H1 (cell line): Measurements from ENCODE around the gene PPIAL4G. TPM values are rescaled to one million over a fixed set of nuclear protein-coding genes. Genes with fewer than 3 reads are reported as not detected.
"Not testable (repeated sequence)": the region's sequence is repeated elsewhere in the genome, so short reads cannot be mapped to it uniquely, and the experiment has no call there.

Source experiments
- CTCF ChIA-PET: fragments of 300-600 bp; sonication (Branson Sonifier 250); formaldehyde crosslinking; loops from one replicate; lab custom pipeline; 2021; ENCODE audit not compliant: partially characterized antibody; lab: Charles Lee
- POLR2A ChIA-PET: fragments of 300-600 bp; sonication (Branson Sonifier 250); formaldehyde crosslinking; loops from one replicate; lab custom pipeline; 2021; ENCODE audit warnings: inconsistent platforms; ENCODE audit not compliant: partially characterized antibody; lab: Charles Lee
- DNase-seq, 2 experiments: peaks; one replicate each; pipeline versions ENCODE4 v3.0.0 to v3.0.0-alpha.2; 2010 to 2022; ENCODE audit warnings: low spot score in 2 of 2, low read depth in 1 of 2, mixed read lengths in 1 of 2
- FAIRE-seq: peaks from 2 replicates; lab custom pipeline; 2011; peaks lifted over from hg19 to GRCh38; lab: Jason Lieb, UNC
- H2AFZ ChIP-seq: 2 replicates; pipeline ENCODE4 v1.8.1; 2012; ENCODE audit warnings: low read length, inconsistent platforms
- H2AK5ac ChIP-seq: 2 replicates; pipeline ENCODE4 v1.6.1; 2013; ENCODE audit warnings: low read depth, low read length
- H2BK120ac ChIP-seq: replicated peaks from 2 replicates; pipeline ENCODE3; 2013; ENCODE audit warnings: low read depth, low read length, inconsistent platforms
- H2BK12ac ChIP-seq: 2 replicates; pipeline ENCODE4 v1.6.1; 2013; ENCODE audit warnings: low read depth, low read length
- H2BK15ac ChIP-seq: 2 replicates; pipeline ENCODE4 v1.6.1; 2013; ENCODE audit warnings: low read length
- H2BK20ac ChIP-seq: 2 replicates; pipeline ENCODE4 v1.6.1; 2013; ENCODE audit warnings: low read length
- H2BK5ac ChIP-seq: 2 replicates; pipeline ENCODE4 v1.6.1; 2013; ENCODE audit warnings: low read depth, low read length
- H3K14ac ChIP-seq: 2 replicates; pipeline ENCODE4 v1.6.1; 2013; ENCODE audit warnings: inconsistent platforms; ENCODE audit not compliant: insufficient read length
- H3K18ac ChIP-seq: 2 replicates; pipeline ENCODE4 v1.6.1; 2013; ENCODE audit warnings: low read length; ENCODE audit errors: extremely low read depth
- H3K23ac ChIP-seq: 2 replicates; pipeline ENCODE4 v1.6.1; 2013; ENCODE audit warnings: inconsistent platforms; ENCODE audit not compliant: insufficient read length
- H3K23me2 ChIP-seq: 2 replicates; pipeline ENCODE4 v1.6.1; 2013; ENCODE audit warnings: low read depth, low read length
- H3K27ac ChIP-seq: 2 replicates; pipeline ENCODE4 v1.6.1; 2011; ENCODE audit warnings: low read depth, low read length, inconsistent platforms
- H3K27me3 ChIP-seq, 4 experiments: replicated peaks in 1 of 4; 1 replicate in 1 of 4; 2 replicates in 3 of 4; pipeline versions ENCODE4 v1.6.1 to v1.8.1; 2011 to 2013; ENCODE audit warnings: low read length in 3 of 4, mild to moderate bottlenecking in 3 of 4, inconsistent platforms in 2 of 4, mixed read lengths in 2 of 4, moderate library complexity in 1 of 4; ENCODE audit not compliant: control insufficient read depth in 3 of 4, insufficient read depth in 3 of 4; ENCODE audit errors: extremely low read depth in 1 of 4
- H3K36me3 ChIP-seq, 4 experiments: 2 replicates each; pipeline versions ENCODE4 v1.6.1 to v1.8.1; 2011 to 2013; ENCODE audit warnings: mild to moderate bottlenecking in 4 of 4, low read length in 3 of 4, moderate library complexity in 2 of 4, control low read depth in 1 of 4, inconsistent platforms in 1 of 4; ENCODE audit not compliant: insufficient read depth in 4 of 4, control insufficient read depth in 2 of 4
- H3K4ac ChIP-seq: replicated peaks from 2 replicates; pipeline ENCODE3; 2013; ENCODE audit warnings: low read length, low read depth, mixed read lengths, inconsistent platforms; ENCODE audit not compliant: insufficient read length
- H3K4me1 ChIP-seq, 4 experiments: replicated peaks in 1 of 4; 1 replicate in 1 of 4; 2 replicates in 3 of 4; pipeline versions ENCODE4 v1.6.1 to v1.8.1; 2011 to 2013; ENCODE audit warnings: low read length in 3 of 4, inconsistent platforms in 2 of 4, mixed read lengths in 1 of 4; ENCODE audit not compliant: insufficient read depth in 4 of 4, control insufficient read depth in 3 of 4
- H3K4me2 ChIP-seq, 2 experiments: 2 replicates each; pipeline versions ENCODE4 v1.6.1 to v1.8.1; 2011 to 2013; ENCODE audit warnings: low read depth in 2 of 2, low read length in 2 of 2, control low read depth in 1 of 2, inconsistent platforms in 1 of 2, mild to moderate bottlenecking in 1 of 2; ENCODE audit not compliant: insufficient read depth in 1 of 2
- H3K4me3 ChIP-seq, 4 experiments: fragments of 200-600, 300-600 bp in 1 of 4; sonication (generic), shearing (Covaris generic), sonication (Bioruptor Twin) in 1 of 4; 2 replicates each; pipeline versions ENCODE4 v1.5.1 to v1.8.1; 2011 to 2016; ENCODE audit warnings: low read length in 4 of 4, low read depth in 3 of 4, control low read depth in 2 of 4, inconsistent platforms in 2 of 4, mild to moderate bottlenecking in 2 of 4, mixed read lengths in 1 of 4, moderate library complexity in 1 of 4; ENCODE audit not compliant: insufficient read depth in 2 of 4; ENCODE audit errors: extremely low read depth in 1 of 4
- H3K56ac ChIP-seq: replicated peaks from 2 replicates; pipeline ENCODE3; 2013; ENCODE audit warnings: low read depth, mild to moderate bottlenecking, mixed read lengths, low read length, inconsistent platforms; ENCODE audit not compliant: insufficient read length
- H3K79me1 ChIP-seq: 2 replicates; pipeline ENCODE4 v1.6.1; 2013; ENCODE audit warnings: low read depth, low read length, control low read depth
- H3K79me2 ChIP-seq, 2 experiments: 2 replicates each; pipeline versions ENCODE4 v1.6.1 to v1.8.1; 2012 to 2013; ENCODE audit warnings: low read length in 2 of 2, mild to moderate bottlenecking in 2 of 2, inconsistent platforms in 1 of 2; ENCODE audit not compliant: insufficient read depth in 2 of 2, control insufficient read depth in 1 of 2
- H3K9ac ChIP-seq, 4 experiments: replicated peaks in 1 of 4; 1 replicate in 1 of 4; 2 replicates in 3 of 4; pipeline versions ENCODE4 v1.6.1 to v1.8.1; 2011 to 2013; ENCODE audit warnings: low read depth in 3 of 4, low read length in 3 of 4, control low read depth in 2 of 4, mild to moderate bottlenecking in 2 of 4, moderate library complexity in 2 of 4, inconsistent platforms in 1 of 4; ENCODE audit errors: extremely low read depth in 1 of 4
- H3K9me3 ChIP-seq, 2 experiments: 2 replicates each; pipeline versions ENCODE4 v1.6.1 to v1.8.1; 2012 to 2013; ENCODE audit warnings: mild to moderate bottlenecking in 2 of 2, moderate library complexity in 2 of 2, control low read depth in 1 of 2, inconsistent platforms in 1 of 2, low read depth in 1 of 2, low read length in 1 of 2, mixed read lengths in 1 of 2; ENCODE audit not compliant: insufficient read depth in 2 of 2
- H4K20me1 ChIP-seq, 2 experiments: replicated peaks in 1 of 2; 2 replicates each; pipeline versions ENCODE3 to v1.8.1; 2011 to 2013; ENCODE audit warnings: inconsistent platforms in 2 of 2, low read length in 2 of 2, mild to moderate bottlenecking in 1 of 2; ENCODE audit not compliant: insufficient read depth in 2 of 2, control insufficient read depth in 1 of 2
- H4K5ac ChIP-seq: 2 replicates; pipeline ENCODE4 v1.6.1; 2013; ENCODE audit warnings: low read length, low read depth, mixed read lengths, inconsistent platforms; ENCODE audit not compliant: insufficient read length
- H4K8ac ChIP-seq: 2 replicates; pipeline ENCODE4 v1.8.0; 2013; ENCODE audit warnings: mild to moderate bottlenecking, moderate library complexity, low read length, inconsistent platforms; ENCODE audit not compliant: insufficient read depth; ENCODE audit errors: extremely low read depth
- H4K91ac ChIP-seq: replicated peaks from 2 replicates; pipeline ENCODE3; 2013; ENCODE audit warnings: low read length, mixed read lengths, inconsistent platforms; ENCODE audit not compliant: insufficient read length
- ASH2L ChIP-seq: fragments of 200-600, 300-600 bp; sonication (generic); IDR thresholded peaks from one replicate; pipeline ENCODE4 v1.7.1; 2017; ENCODE audit warnings: low read length
- PHF8 ChIP-seq: fragments of 200-600 bp; sonication (generic); conservative IDR thresholded peaks from 2 replicates; pipeline ENCODE4 v1.7.1; 2012; ENCODE audit warnings: low read depth, mild to moderate bottlenecking, inconsistent platforms, low read length, moderate library complexity
- POLR2A ChIP-seq, 2 experiments: IDR thresholded peaks; 1 replicate in 1 of 2; 2 replicates in 1 of 2; pipeline ENCODE4 v1.6.1; 2011; ENCODE audit warnings: low read depth in 2 of 2, low read length in 2 of 2, mild to moderate bottlenecking in 2 of 2; ENCODE audit errors: control extremely low read depth in 1 of 2
- TAF1 ChIP-seq: IDR thresholded peaks from 2 replicates; pipeline ENCODE4 v1.6.1; 2011; ENCODE audit warnings: mild to moderate bottlenecking, low read depth, low read length
- TEAD4 ChIP-seq: IDR thresholded peaks from 2 replicates; pipeline ENCODE4 v1.6.1; 2012; ENCODE audit warnings: low read depth, low read length, inconsistent platforms, mixed read lengths
- WGBS, 2 experiments: shearing (Covaris generic) in 1 of 2; methylation state at CpG; one replicate each; pipeline versions ENCODE4 v1.1.6 to v1.1.7; 2013 to 2015; ENCODE audit warnings: low lambda C conversion rate in 2 of 2, mixed read lengths in 2 of 2, inconsistent platforms in 1 of 2, low coverage in 1 of 2, missing lambda C conversion rate in 1 of 2; ENCODE audit not compliant: insufficient replicate concordance in 2 of 2, insufficient coverage in 1 of 2, insufficient read length in 1 of 2; ENCODE audit errors: extremely low coverage in 1 of 2, missing lambda C conversion rate in 1 of 2; 5-methylcytosine and 5-hydroxymethylcytosine counted together
- polyA plus RNA-seq, 7 experiments: library from polyadenylated mRNA; depleted of rRNA in 3 of 7; stranded (reverse) in 5 of 7; unstranded in 2 of 7; fragments of >200 nt in 5 of 7; fragments of 200-250 nt in 2 of 7; gene quantifications; 1 replicate in 5 of 7; 2 replicates in 1 of 7; 4 replicates in 1 of 7; pipeline versions ENCODE4 v1.2.1 to v1.2.3, GENCODE V29; 2011 to 2013; ENCODE audit warnings: missing spikeins in 2 of 7, mixed read lengths in 2 of 7
- total RNA-seq: library from RNA; stranded (reverse); fragmentation: NEBNext Ultra II Directional; extraction: Animal tissue kit (Norgen Biotek cat#: 25700); gene quantifications from 2 replicates; pipeline ENCODE4 v1.2.1, GENCODE V29; 2021

Gene PPIAL4G
- total and polyA plus RNA-seq, 2 of the 8 experiments (the other 6 are each of a cell fraction or from before 2014, with no cell fraction given), result not detected

DNA sequence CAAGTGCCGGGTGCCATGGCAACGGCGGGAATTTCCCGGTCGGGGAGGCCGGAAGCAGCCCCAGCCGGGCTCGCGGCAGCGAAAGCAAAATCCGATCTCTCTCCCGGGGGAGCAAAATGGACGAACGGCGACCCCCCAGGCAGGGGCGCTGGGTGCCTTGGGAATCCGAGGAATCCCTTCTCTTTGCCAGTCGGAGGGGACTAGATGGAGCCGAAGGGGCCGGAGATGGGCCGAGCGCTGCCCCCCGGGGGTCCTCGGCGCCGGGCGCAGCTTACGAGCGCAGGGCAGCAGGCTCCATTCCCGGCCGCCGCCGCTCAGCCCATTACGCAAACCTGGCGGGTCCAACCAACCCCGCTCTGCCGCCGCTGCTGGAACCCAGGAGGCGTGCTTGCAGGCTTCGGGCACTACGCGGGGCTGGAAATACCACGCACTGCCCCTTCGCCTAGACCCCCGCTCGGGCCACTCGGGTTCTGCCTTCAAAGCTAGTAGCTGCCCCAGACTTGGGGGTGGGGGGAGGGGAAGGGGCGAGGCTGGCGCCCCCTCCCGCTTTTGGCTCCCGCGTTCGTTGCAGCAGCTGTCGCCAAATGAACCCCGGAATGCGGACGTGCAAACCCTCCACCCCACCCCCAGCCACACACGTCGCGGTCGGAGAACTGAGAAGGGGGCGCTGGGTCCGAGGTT is 24.1 kb downstream of the PPIAL4G start:
- 0% methylated on average over 7 of the region's 63 CpGs; no CpG with 5 or more reads in 1 of the 2 experiments for WGBS, 2 experiments
- H3K79me2 ChIP-seq, H2BK120ac ChIP-seq, H3K36me3 ChIP-seq, H3K27me3 ChIP-seq, H3K23ac ChIP-seq, H2BK15ac ChIP-seq, H4K91ac ChIP-seq, H2BK12ac ChIP-seq, H2BK5ac ChIP-seq, H4K20me1 ChIP-seq, H4K5ac ChIP-seq, H3K4me1 ChIP-seq, H3K27ac ChIP-seq, H3K18ac ChIP-seq, H3K14ac ChIP-seq, H3K23me2 ChIP-seq, CTCF ChIA-PET, H3K9me3 ChIP-seq, H2BK20ac ChIP-seq, FAIRE-seq, H3K79me1 ChIP-seq, H2AFZ ChIP-seq, H3K56ac ChIP-seq, H3K4ac ChIP-seq, H2AK5ac ChIP-seq: not testable (repeated sequence)
- Histone ChIP-seq H3K4me2 (peak overlapping the region; percentile 42 to 44; a peak in 3 of 4 replicates), H3K4me3 (peak overlapping the region; percentile 34 to 67 (median 46)), H4K8ac (0 out of 2 replicates have a peak overlapping the region, but pooled peaks have one; percentile 51), H3K9ac (peak overlapping the region; percentile 29 to 75 (median 52); a peak in 4 of 7 replicates)
- DNase-seq, result peak in 1 of 2 experiments; percentile 73
- TF ChIP-seq TAF1 (peak; percentile 29; the same call in 1 of the 2 replicates), POLR2A (IDR thresholded peaks at IDR 0.05; ENCODE audit: control extremely low read depth in 1 of 2, low read depth in 2 of 2, low read length in 2 of 2) (peak in 1 of 2 experiments; percentile 39; a peak in 1 of 3 replicates), ASH2L (peak; percentile 42), PHF8 (0 out of 2 replicates have a peak, but pooled peaks have one; percentile 27), TEAD4 (peak; percentile 56; the same call in 1 of the 2 replicates)
- POLR2A ChIA-PET, result interaction anchor here (0.6 to 1.2 kb wide), 2 partner anchors 64 to 70 kb away, joined by 3 read pairs; no protein-coding TSS in a partner anchor
